Brain microvascular endothelial cell (primary cell): Measurements from ENCODE around the gene FOXB1.

Experiments used
- DNase-seq: peaks from one replicate; pipeline ENCODE4 v3.0.0-alpha.2; 2020
- H3K27ac ChIP-seq: fragments of 250-450 bp; sonication (Bioruptor Pico); 2 replicates; pipeline ENCODE4 v1.5.1; 2020; ENCODE audit warnings: mild to moderate bottlenecking, moderate library complexity
- H3K27me3 ChIP-seq: fragments of 250-450 bp; sonication (Bioruptor Pico); replicated peaks from 2 replicates; pipeline ENCODE4 v1.5.1; 2020; ENCODE audit warnings: mild to moderate bottlenecking
- H3K36me3 ChIP-seq: fragments of 250-450 bp; sonication (Bioruptor Pico); replicated peaks from 2 replicates; pipeline ENCODE4 v1.5.1; 2020; ENCODE audit warnings: mild to moderate bottlenecking
- H3K4me3 ChIP-seq: 2 replicates; pipeline ENCODE4 v1.5.1; 2011; ENCODE audit warnings: low read depth, mild to moderate bottlenecking, control low read depth, low read length, moderate library complexity
- CTCF ChIP-seq: IDR thresholded peaks from 2 replicates; pipeline ENCODE4 v1.5.1; 2011; ENCODE audit warnings: low read depth, mild to moderate bottlenecking, moderate library complexity, low read length, control low read depth, inconsistent platforms; ENCODE audit errors: missing control alignments
- in situ Hi-C: cut with HindIII; loops from 2 replicates; pipeline ENCODE4 v1.10.0; 2017; ENCODE audit warnings: low sequenced_read_pairs, low pct_ligation_motif_present

The FOXB1 gene

GRCh38 chr15:60043744-60044435 lies 39.8 kb downstream of the FOXB1 start:
- H3K27ac ChIP-seq = no peak overlapping the region
- in situ Hi-C loops = no loop called here
- peaks cover 5% of the 10 kb centered on the region for H3K27me3 ChIP-seq
- no peak for DNase-seq
- no peaks in the 10 kb centered on the region for H3K36me3 ChIP-seq
- no peak overlapping the region for H3K4me3 ChIP-seq
- TF ChIP-seq CTCF = no peak

GRCh38 chr15:60044636-60045270 lies 40.6 kb downstream of the FOXB1 start:
- TF ChIP-seq CTCF = no peak
- Histone ChIP-seq H3K27me3 (peaks cover 2% of the 10 kb centered on the region), H3K4me3 (no peak overlapping the region), H3K36me3 (no peaks in the 10 kb centered on the region), H3K27ac (no peak overlapping the region)
- no peak for DNase-seq
- in situ Hi-C loops = no loop called here

- no peaks in the 10 kb centered on the region for H3K36me3 ChIP-seq
- H3K27ac ChIP-seq = no peak overlapping the region
- H3K27me3 ChIP-seq = no peaks in the 10 kb centered on the region
- DNase-seq = no peak
- TF ChIP-seq CTCF = no peak
- H3K4me3 ChIP-seq = no peak overlapping the region
- in situ Hi-C loops = no loop called here
Measured at GRCh38 chr15:60047701-60048100, 43.6 kb downstream of the FOXB1 start.

GRCh38 chr15:60049948-60050347 lies 45.8 kb downstream of the FOXB1 start:
- Histone ChIP-seq H3K4me3 (no peak overlapping the region), H3K27me3 (no peaks in the 10 kb centered on the region), H3K36me3 (no peaks in the 10 kb centered on the region), H3K27ac (no peak overlapping the region)
- no peak for TF ChIP-seq CTCF
- no peak for DNase-seq
- in situ Hi-C loops = no loop called here

GRCh38 chr15:60052796-60053195 lies 48.7 kb downstream of the FOXB1 start:
- DNase-seq = no peak
- Histone ChIP-seq H3K36me3 (no peaks in the 10 kb centered on the region), H3K27ac (no peak overlapping the region), H3K4me3 (no peak overlapping the region), H3K27me3 (no peaks in the 10 kb centered on the region)
- TF ChIP-seq CTCF = no peak
- in situ Hi-C loops = no loop called here

- in situ Hi-C loops = no loop called here
Measured at GRCh38 chr15:60054472-60054871, 50.4 kb downstream of the FOXB1 start.

More at GRCh38 chr15:60054472-60054871, 50.4 kb downstream of the FOXB1 start:
- Histone ChIP-seq H3K27me3 (no peaks in the 10 kb centered on the region), H3K36me3 (no peaks in the 10 kb centered on the region), H3K27ac (no peak overlapping the region), H3K4me3 (no peak overlapping the region)
- no peak for DNase-seq
- no peak for TF ChIP-seq CTCF
